H9 (cell line): ENCODE results near the gene CHD3. TPM values are rescaled to one million over a fixed set of nuclear protein-coding genes. Genes with fewer than 3 reads are reported as not detected.
A peak's percentile ranks its signal among the peaks of the same experiment; 100 is the strongest.

Experiments used
- DNase-seq: peaks from one replicate; pipeline ENCODE4 v3.0.0-alpha.2; 2017
- H2AFZ ChIP-seq: one replicate; pipeline ENCODE4 v1.6.1; 2013; ENCODE audit warnings: mild to moderate bottlenecking, low read length, control low read depth, moderate library complexity
- H2AK5ac ChIP-seq: 2 replicates; pipeline ENCODE4 v1.6.1; 2013; ENCODE audit warnings: low read length, control low read depth, mixed read lengths; ENCODE audit not compliant: insufficient read length
- H2BK120ac ChIP-seq: one replicate; pipeline ENCODE4 v1.6.1; 2013; ENCODE audit warnings: low read depth, mild to moderate bottlenecking, low read length, control low read depth, inconsistent platforms; ENCODE audit not compliant: poor library complexity, severe bottlenecking
- H2BK12ac ChIP-seq: 2 replicates; pipeline ENCODE4 v1.6.1; 2013; ENCODE audit warnings: low read length, control low read depth, mixed read lengths, low read depth; ENCODE audit not compliant: insufficient read length
- H2BK15ac ChIP-seq: 2 replicates; pipeline ENCODE4 v1.6.1; 2013; ENCODE audit warnings: low read depth, low read length, control low read depth
- H2BK20ac ChIP-seq: one replicate; pipeline ENCODE4 v1.6.1; 2013; ENCODE audit warnings: low read depth, mild to moderate bottlenecking, low read length, control low read depth, inconsistent platforms; ENCODE audit not compliant: poor library complexity, severe bottlenecking
- H2BK5ac ChIP-seq: 2 replicates; pipeline ENCODE4 v1.6.1; 2013; ENCODE audit warnings: low read length, control low read depth, mixed read lengths; ENCODE audit not compliant: insufficient read length
- H3K14ac ChIP-seq: 2 replicates; pipeline ENCODE4 v1.6.1; 2013; ENCODE audit warnings: low read length, control low read depth; ENCODE audit not compliant: insufficient read depth
- H3K18ac ChIP-seq: 2 replicates; pipeline ENCODE4 v1.6.1; 2013; ENCODE audit warnings: low read depth, mild to moderate bottlenecking, mixed read lengths, low read length, control low read depth; ENCODE audit not compliant: insufficient read length
- H3K23ac ChIP-seq: 2 replicates; pipeline ENCODE4 v1.6.1; 2013; ENCODE audit warnings: low read length, control low read depth, mixed read lengths, low read depth; ENCODE audit not compliant: insufficient read length
- H3K23me2 ChIP-seq: 2 replicates; pipeline ENCODE4 v1.6.1; 2013; ENCODE audit warnings: low read depth, mild to moderate bottlenecking, mixed read lengths, low read length, control low read depth; ENCODE audit not compliant: insufficient read length, poor library complexity, severe bottlenecking
- H3K27ac ChIP-seq: 2 replicates; pipeline ENCODE4 v1.5.1; 2013; ENCODE audit warnings: low read length, control low read depth, mixed read lengths, low read depth; ENCODE audit not compliant: insufficient read length
- H3K27me3 ChIP-seq: 2 replicates; pipeline ENCODE4 v1.6.1; 2013; ENCODE audit warnings: low read length, control low read depth, inconsistent platforms; ENCODE audit not compliant: insufficient read depth
- H3K4ac ChIP-seq: 2 replicates; pipeline ENCODE4 v1.6.1; 2013; ENCODE audit warnings: low read depth, mild to moderate bottlenecking, control low read depth, inconsistent platforms, low read length, moderate library complexity
- H3K4me1 ChIP-seq: 2 replicates; pipeline ENCODE4 v1.6.1; 2013; ENCODE audit warnings: low read length, control low read depth, inconsistent platforms; ENCODE audit not compliant: insufficient read depth
- H3K4me2 ChIP-seq: 2 replicates; pipeline ENCODE4 v1.6.1; 2013; ENCODE audit warnings: low read length, control low read depth, mixed read lengths; ENCODE audit not compliant: insufficient read length, insufficient read depth
- H3K56ac ChIP-seq: 2 replicates; pipeline ENCODE4 v1.6.1; 2013; ENCODE audit warnings: low read depth, mild to moderate bottlenecking, mixed read lengths, low read length, control low read depth; ENCODE audit not compliant: insufficient read length
- H3K79me1 ChIP-seq: 2 replicates; pipeline ENCODE4 v1.6.1; 2013; ENCODE audit warnings: low read depth, mild to moderate bottlenecking, moderate library complexity, low read length, control low read depth, inconsistent platforms; ENCODE audit not compliant: insufficient read depth, poor library complexity, severe bottlenecking
- H3K79me2 ChIP-seq: 2 replicates; pipeline ENCODE4 v1.6.1; 2013; ENCODE audit warnings: low read length, control low read depth, inconsistent platforms; ENCODE audit not compliant: insufficient read depth
- H3K9ac ChIP-seq: 2 replicates; pipeline ENCODE4 v1.6.1; 2013; ENCODE audit warnings: low read length, control low read depth, mixed read lengths; ENCODE audit not compliant: insufficient read length; ENCODE audit errors: extremely low read depth
- H3K9me3 ChIP-seq: one replicate; pipeline ENCODE4 v1.6.1; 2013; ENCODE audit warnings: low read depth, low read length, inconsistent platforms; ENCODE audit not compliant: control insufficient read depth
- H3T11ph ChIP-seq: one replicate; pipeline ENCODE4 v1.6.1; 2013; ENCODE audit warnings: mild to moderate bottlenecking, low read length, control low read depth, inconsistent platforms
- H4K20me1 ChIP-seq: one replicate; pipeline ENCODE4 v1.6.1; 2013; ENCODE audit not compliant: control insufficient read depth, insufficient read length, insufficient read depth
- H4K5ac ChIP-seq: 2 replicates; pipeline ENCODE4 v1.6.1; 2013; ENCODE audit warnings: low read depth, mild to moderate bottlenecking, mixed read lengths, low read length, control low read depth; ENCODE audit not compliant: insufficient read length
- H4K8ac ChIP-seq: replicated peaks from 2 replicates; pipeline ENCODE4 v1.6.1; 2013; ENCODE audit warnings: low read length, control low read depth, mixed read lengths, low read depth; ENCODE audit not compliant: insufficient read length
- H4K91ac ChIP-seq: 2 replicates; pipeline ENCODE4 v1.6.1; 2013; ENCODE audit warnings: low read depth, mild to moderate bottlenecking, moderate library complexity, mixed read lengths, low read length, control low read depth; ENCODE audit not compliant: insufficient read length
- H3K27ac Mint-ChIP-seq, 3 experiments: 2 replicates in 2 of 3; 3 replicates in 1 of 3; pipeline ENCODE4 v1.8.0; 2020 to 2021; ENCODE audit warnings: mixed read lengths in 3 of 3, mild to moderate bottlenecking in 1 of 3, moderate library complexity in 1 of 3
- H3K27me3 Mint-ChIP-seq: 2 replicates; pipeline ENCODE4 v1.8.0; 2021; ENCODE audit warnings: low read depth, mild to moderate bottlenecking, moderate library complexity, mixed read lengths
- H3K36me3 Mint-ChIP-seq, 3 experiments: 2 replicates in 2 of 3; 3 replicates in 1 of 3; pipeline ENCODE4 v1.8.0; 2020 to 2021; ENCODE audit warnings: low read depth in 3 of 3, mixed read lengths in 3 of 3; ENCODE audit not compliant: insufficient read depth in 1 of 3
- H3K4me1 Mint-ChIP-seq, 2 experiments: 2 replicates each; pipeline ENCODE4 v1.8.0; 2020; ENCODE audit warnings: mixed read lengths in 2 of 2
- H3K4me3 Mint-ChIP-seq, 2 experiments: 2 replicates in 1 of 2; 3 replicates in 1 of 2; pipeline ENCODE4 v1.8.0; 2020 to 2021; ENCODE audit warnings: mild to moderate bottlenecking in 2 of 2, mixed read lengths in 2 of 2, moderate library complexity in 1 of 2
- H3K9me3 Mint-ChIP-seq, 2 experiments: 2 replicates in 1 of 2; 3 replicates in 1 of 2; pipeline ENCODE4 v1.8.0; 2020; ENCODE audit warnings: mild to moderate bottlenecking in 2 of 2, mixed read lengths in 2 of 2, moderate library complexity in 1 of 2
- CTCF ChIP-seq: fragments of 200-600 bp; sonication (generic); conservative IDR thresholded peaks from 3 replicates; pipeline ENCODE4 v1.8.0; 2021; ENCODE audit warnings: antibody characterized with exemption, mild to moderate bottlenecking
- WGBS: extraction: QIAGEN DNeasy Blood & Tissue Kit; methylation state at CpG from one replicate; pipeline ENCODE4 v1.1.7; 2013; ENCODE audit warnings: missing lambda C conversion rate, low lambda C conversion rate, mixed read lengths; ENCODE audit not compliant: insufficient read length; ENCODE audit errors: extremely low coverage; 5-methylcytosine and 5-hydroxymethylcytosine counted together
- total RNA-seq: library from RNA; stranded (reverse); gene quantifications from 2 replicates; pipeline ENCODE4 v1.2.1, GENCODE V29; 2021

CHD3 gene
- total RNA-seq, 1 experiment from 2014 or later = 33.2 TPM

GRCh38 chr17:7956228-7956965, 67.8 kb downstream of the CHD3 start:
- Mint-ChIP-seq H3K4me1 (peaks cover 9 to 16% of the 10 kb centered on the region in 2 experiments), H3K9me3 (no peaks in the 10 kb centered on the region), H3K36me3 (no peaks in the 10 kb centered on the region), H3K27ac (peak overlapping the region in 1 of 3 experiments; percentile 40; a peak in 1 of 7 replicates), H3K4me3 (no peak overlapping the region), H3K27me3 (no peaks in the 10 kb centered on the region; the same call in none of the 2 replicates)
- no peak overlapping the region for H2BK120ac ChIP-seq
- no peak overlapping the region for H3K4me2 ChIP-seq
- H3T11ph ChIP-seq = no peak overlapping the region
- H2AFZ ChIP-seq = no peak overlapping the region
- H4K5ac ChIP-seq = no peak overlapping the region
- no CpG with 5 or more reads among the region's 11 CpGs for WGBS
- H2BK20ac ChIP-seq = no peak overlapping the region
- no peak overlapping the region for H3K23ac ChIP-seq
- H3K23me2 ChIP-seq = no peaks in the 10 kb centered on the region
- H3K14ac ChIP-seq = no peak overlapping the region
- no peak overlapping the region for H4K91ac ChIP-seq
- H3K4ac ChIP-seq = no peak overlapping the region
- H3K56ac ChIP-seq = no peak overlapping the region
- no peak overlapping the region for H3K27ac ChIP-seq
- no peak overlapping the region for H2BK12ac ChIP-seq
- no peak overlapping the region for H3K9ac ChIP-seq
- no peaks in the 10 kb centered on the region for H4K20me1 ChIP-seq
- no peaks in the 10 kb centered on the region for H3K79me2 ChIP-seq
- DNase-seq = no peak
- no peak overlapping the region for H4K8ac ChIP-seq
- no peaks in the 10 kb centered on the region for H3K79me1 ChIP-seq
- H3K9me3 ChIP-seq = no peaks in the 10 kb centered on the region
- H2BK5ac ChIP-seq = no peak overlapping the region
- TF ChIP-seq CTCF = no peak
- H2AK5ac ChIP-seq = no peak overlapping the region
- no peaks in the 10 kb centered on the region for H3K27me3 ChIP-seq
- no peak overlapping the region for H2BK15ac ChIP-seq
- H3K18ac ChIP-seq = no peak overlapping the region
- H3K4me1 ChIP-seq = no peaks in the 10 kb centered on the region; the same call in 1 of the 2 replicates
